Measurements from ENCODE around the gene BLOC1S6. TPM values are rescaled to one million over a fixed set of nuclear protein-coding genes. Genes with fewer than 3 reads are reported as not detected.

The BLOC1S6 gene
- total and polyA plus RNA-seq, 9 of the 15 experiments (the other 6 are each of a cell fraction or from before 2014, with no cell fraction given): 18.2 to 72.4 (median 38.4) TPM

DNA sequence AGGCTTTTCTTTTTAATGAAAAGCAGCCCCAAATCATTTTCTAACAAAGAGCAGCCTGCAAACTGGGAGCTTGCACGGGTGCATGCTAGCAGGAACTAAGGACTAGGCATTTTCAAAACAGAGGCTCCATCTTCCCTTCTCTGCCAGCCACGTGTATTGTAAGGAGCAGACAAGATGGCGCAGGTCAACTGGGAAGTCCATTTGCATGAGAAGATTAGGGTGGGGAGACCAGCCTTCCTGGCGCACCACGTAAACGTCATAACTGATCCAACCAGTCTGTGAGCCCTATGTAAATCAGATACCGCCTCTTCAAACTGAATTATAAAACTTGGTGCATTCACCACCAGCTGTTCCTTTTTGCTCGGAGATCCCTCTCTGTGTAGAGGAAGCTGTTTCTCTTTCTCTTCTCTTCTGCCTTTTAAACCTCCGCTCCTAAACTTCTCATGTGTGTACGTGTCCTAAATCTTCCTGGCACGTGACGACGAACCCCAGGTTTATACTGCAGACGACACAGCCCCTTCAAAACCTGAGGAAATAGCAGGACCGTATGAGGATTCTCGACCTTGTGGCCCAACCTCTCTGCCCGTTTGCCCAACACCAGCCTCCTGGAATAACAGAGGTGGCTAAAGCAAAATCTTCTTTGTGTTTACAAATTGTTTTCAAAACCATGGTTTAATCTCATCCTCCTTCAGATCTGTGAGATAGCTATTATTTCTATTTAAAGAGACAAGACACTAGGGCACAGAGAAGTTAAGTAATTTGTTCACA, 38.2 kb upstream of the BLOC1S6 start (continued):
- TF ChIP-seq, protein P1, sequence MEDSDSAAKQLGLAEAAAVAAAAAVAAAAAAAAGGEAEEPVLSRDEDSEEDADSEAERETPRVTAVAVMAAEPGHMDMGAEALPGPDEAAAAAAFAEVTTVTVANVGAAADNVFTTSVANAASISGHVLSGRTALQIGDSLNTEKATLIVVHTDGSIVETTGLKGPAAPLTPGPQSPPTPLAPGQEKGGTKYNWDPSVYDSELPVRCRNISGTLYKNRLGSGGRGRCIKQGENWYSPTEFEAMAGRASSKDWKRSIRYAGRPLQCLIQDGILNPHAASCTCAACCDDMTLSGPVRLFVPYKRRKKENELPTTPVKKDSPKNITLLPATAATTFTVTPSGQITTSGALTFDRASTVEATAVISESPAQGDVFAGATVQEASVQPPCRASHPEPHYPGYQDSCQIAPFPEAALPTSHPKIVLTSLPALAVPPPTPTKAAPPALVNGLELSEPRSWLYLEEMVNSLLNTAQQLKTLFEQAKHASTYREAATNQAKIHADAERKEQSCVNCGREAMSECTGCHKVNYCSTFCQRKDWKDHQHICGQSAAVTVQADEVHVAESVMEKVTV (CRISPR knock-in tag; IDR thresholded peaks at IDR 0.05): no peak

DNA sequence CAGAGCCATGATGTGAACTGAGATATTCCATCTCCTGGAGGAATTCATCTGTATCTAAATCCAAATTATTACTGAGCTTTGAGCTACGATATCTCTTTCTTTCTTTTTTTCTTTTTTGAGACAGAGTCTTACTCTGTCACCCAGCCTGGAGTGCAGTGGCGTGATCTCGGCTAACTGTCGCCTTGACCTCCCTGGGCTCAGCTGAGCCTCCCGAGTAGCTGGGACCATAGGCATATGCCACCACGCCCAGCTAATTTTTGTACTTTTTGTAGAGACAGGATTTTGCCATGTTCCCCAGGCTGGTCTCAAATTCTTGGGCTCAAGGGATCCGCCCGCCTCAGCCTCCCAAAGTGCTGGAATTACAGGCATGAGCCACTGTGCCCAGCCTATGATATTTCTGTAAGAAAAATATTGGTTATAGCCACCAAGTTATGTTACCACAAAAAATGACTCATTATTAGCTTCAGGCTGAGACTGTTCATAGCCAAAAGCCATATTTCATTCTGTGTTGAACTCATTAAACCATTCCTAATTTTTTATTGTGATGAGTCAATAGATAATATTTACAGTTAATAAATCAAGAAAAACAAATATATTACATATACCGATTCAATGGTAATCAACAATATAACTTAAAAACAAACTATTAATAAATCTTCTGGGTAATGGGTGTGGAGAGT, 37.5 kb upstream of the BLOC1S6 start:
- CTCF ChIA-PET (ENCODE audit: low intra/inter-chr PET ratio): no interaction called here
- Histone ChIP-seq H3K9me1 (ENCODE audit: control insufficient read depth, insufficient read depth, low read length) (no peaks in the 10 kb centered on the region), H3K27me3 (ENCODE audit: control insufficient read depth in 2 of 2, insufficient read depth in 2 of 2, low read length in 2 of 2) (no peaks in the 10 kb centered on the region; a peak in 1 of 5 replicates), H3K36me3 (ENCODE audit: control insufficient read depth, insufficient read depth, low read length) (no peaks in the 10 kb centered on the region), H3K27ac (ENCODE audit: extremely low read depth, low read depth, low read length) (no peak overlapping the region; the same call in 2 of the 3 replicates), H4K20me1 (replicated peaks; ENCODE audit: control insufficient read depth, insufficient read depth, low read length) (no peaks in the 10 kb centered on the region), H3K9me3 (replicated peaks; ENCODE audit: control insufficient read depth, insufficient read depth, low read depth, low read length) (no peaks in the 10 kb centered on the region; the same call in 1 of the 2 replicates), H3K79me2 (ENCODE audit: control insufficient read depth, insufficient read depth, low read length) (no peaks in the 10 kb centered on the region), H2AFZ (ENCODE audit: low read depth, low read length) (peak overlapping the region; percentile 93), H3K4me2 (ENCODE audit: insufficient read depth, low read length) (peak overlapping the region; percentile 68; the same call in 1 of the 2 replicates), H3K4me3 (no peak overlapping the region), H3K4me1 (replicated peaks in 1 of 2; ENCODE audit: control insufficient read depth in 2 of 2, insufficient read depth in 2 of 2, low read length in 2 of 2) (peaks cover 3 to 12% of the 10 kb centered on the region in 2 experiments; a peak in 4 of 5 replicates), H3K9ac (ENCODE audit: insufficient read depth in 1 of 2, low read depth in 2 of 2, low read length in 2 of 2) (peak overlapping the region in 1 of 2 experiments; percentile 65; a peak in 1 of 4 replicates)
- no TSS peak for BruUV-seq (replicated peaks)
- ATAC-seq (no peak), FAIRE-seq (peak; percentile 56), DNase-seq (ENCODE audit: extremely low read depth in 1 of 4, low spot score in 3 of 4) (no peak)
- intact Hi-C loops (cut with micrococcal nuclease) (no loop called here), in situ Hi-C loops (cut with MboI) (no loop called here)
- 69% methylated on average over 9 of the region's 9 CpGs for WGBS (ENCODE audit: insufficient coverage, low coverage, missing lambda C conversion rate)
- POLR2A ChIA-PET: interaction anchor here (0.6 to 1.2 kb wide), 3 partner anchors 9 to 73 kb away, joined by 3 to 4 read pairs (median 3); no protein-coding TSS in a partner anchor
- TF ChIP-seq BRD9 (IDR thresholded peaks at IDR 0.05; ENCODE audit: low read depth, partially characterized antibody): peak; percentile 5
- TF ChIP-seq, protein P2, sequence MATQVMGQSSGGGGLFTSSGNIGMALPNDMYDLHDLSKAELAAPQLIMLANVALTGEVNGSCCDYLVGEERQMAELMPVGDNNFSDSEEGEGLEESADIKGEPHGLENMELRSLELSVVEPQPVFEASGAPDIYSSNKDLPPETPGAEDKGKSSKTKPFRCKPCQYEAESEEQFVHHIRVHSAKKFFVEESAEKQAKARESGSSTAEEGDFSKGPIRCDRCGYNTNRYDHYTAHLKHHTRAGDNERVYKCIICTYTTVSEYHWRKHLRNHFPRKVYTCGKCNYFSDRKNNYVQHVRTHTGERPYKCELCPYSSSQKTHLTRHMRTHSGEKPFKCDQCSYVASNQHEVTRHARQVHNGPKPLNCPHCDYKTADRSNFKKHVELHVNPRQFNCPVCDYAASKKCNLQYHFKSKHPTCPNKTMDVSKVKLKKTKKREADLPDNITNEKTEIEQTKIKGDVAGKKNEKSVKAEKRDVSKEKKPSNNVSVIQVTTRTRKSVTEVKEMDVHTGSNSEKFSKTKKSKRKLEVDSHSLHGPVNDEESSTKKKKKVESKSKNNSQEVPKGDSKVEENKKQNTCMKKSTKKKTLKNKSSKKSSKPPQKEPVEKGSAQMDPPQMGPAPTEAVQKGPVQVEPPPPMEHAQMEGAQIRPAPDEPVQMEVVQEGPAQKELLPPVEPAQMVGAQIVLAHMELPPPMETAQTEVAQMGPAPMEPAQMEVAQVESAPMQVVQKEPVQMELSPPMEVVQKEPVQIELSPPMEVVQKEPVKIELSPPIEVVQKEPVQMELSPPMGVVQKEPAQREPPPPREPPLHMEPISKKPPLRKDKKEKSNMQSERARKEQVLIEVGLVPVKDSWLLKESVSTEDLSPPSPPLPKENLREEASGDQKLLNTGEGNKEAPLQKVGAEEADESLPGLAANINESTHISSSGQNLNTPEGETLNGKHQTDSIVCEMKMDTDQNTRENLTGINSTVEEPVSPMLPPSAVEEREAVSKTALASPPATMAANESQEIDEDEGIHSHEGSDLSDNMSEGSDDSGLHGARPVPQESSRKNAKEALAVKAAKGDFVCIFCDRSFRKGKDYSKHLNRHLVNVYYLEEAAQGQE (IDR thresholded peaks at IDR 0.05; ENCODE audit: borderline replicate concordance): no peak
- TF ChIP-seq, protein P2 (CRISPR knock-in tag; IDR thresholded peaks at IDR 0.05; ENCODE audit: low read depth): no peak
- 0 out of 2 replicates have a peak, but pooled peaks have one; percentile 13 for TF ChIP-seq BCOR (IDR thresholded peaks at IDR 0.05)
- TF ChIP-seq RAD51 (IDR thresholded peaks at IDR 0.05; ENCODE audit: borderline replicate concordance, low read depth): no peak
- TF ChIP-seq KLF13 (tag; IDR thresholded peaks at IDR 0.05; ENCODE audit: borderline replicate concordance, low read depth): no peak
- no peak for TF ChIP-seq GABPB1 (CRISPR knock-in tag; IDR thresholded peaks at IDR 0.05)
- no peak for TF ChIP-seq FIP1L1 (IDR thresholded peaks at IDR 0.05; ENCODE audit: low read depth, low read length, poor library complexity, severe bottlenecking)

Data from K562 (cell line).